HG03520 (cell line): Measurements from ENCODE around the gene INS.

ENCODE experiments used
- ATAC-seq: cut with Tn5 transposase; IDR thresholded peaks from one replicate; pipeline ENCODE4 v1.9.1; 2021; ENCODE audit warnings: mild to moderate bottlenecking, moderate library complexity; ENCODE audit not compliant: unreplicated experiment

The INS gene

DNA sequence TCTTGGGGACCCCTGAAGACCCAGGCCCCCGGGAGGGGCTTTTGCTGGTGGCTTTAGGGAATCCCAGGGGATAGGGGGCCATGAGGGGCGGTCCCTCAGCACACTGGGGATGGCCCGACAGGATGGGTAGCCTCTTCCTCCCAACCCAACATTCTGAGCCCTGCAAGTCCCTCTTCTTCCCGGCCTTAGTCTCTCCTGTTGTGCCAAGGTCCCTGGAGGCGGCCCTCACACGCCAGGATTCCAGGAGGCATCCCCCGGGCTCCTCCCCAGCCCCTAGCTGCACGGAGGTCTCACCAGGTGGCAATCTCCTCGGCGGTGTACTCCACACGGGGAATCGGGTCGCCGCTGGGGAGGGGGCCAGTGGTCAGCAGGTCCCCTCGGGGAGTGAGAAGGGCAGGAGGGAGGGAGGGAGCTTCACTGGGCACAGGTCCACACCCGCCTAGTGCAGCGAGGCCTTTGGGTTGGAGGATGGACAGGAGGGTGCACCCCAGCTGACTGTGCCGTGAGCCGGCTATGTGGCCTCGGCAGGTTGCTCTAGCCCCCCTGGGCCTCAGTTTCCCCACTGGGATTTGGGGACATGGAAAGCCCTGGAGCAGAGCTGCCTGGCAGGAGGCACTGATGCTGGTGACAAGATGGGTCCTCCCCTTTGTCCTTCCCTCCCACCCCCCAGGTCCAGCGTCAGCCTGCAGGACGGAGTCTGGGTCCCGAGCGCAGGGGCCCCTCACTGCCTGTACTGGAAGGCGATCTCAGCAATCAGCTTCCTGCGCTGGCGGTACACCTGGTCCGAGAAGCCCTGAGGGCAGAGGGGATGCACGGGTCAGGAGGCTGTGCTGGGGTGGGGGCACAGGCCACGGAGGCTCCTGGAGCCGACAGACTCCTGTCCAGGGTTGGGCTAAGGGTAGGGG lies 6.4 kb upstream of the INS start:
- no peak for ATAC-seq

- ATAC-seq: no peak
Observed at GRCh38 chr11:2166091-2166851, 5.3 kb upstream of the INS start.

DNA sequence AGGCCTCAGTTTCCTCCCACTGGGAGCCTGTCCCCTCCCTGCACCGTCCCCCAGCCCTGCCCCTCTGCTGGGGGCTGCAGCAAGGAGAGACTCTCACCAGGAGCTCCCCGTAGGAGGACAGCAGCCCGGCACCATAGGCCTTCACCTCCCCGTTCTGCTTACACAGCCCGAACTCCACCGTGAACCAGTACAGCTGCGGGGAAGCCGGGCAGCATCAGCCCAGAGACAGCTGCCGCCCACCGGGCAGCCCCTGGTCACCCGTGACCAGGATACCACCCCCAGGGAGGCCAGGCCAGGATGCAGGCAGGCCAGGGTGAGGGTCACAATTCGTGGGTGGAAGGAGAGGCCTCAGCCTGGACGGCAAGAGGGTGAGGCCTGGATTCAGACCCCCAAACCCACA lies 4.6 kb upstream of the INS start:
- no peak for ATAC-seq

GRCh38 chr11:2164861-2165555 lies 4.0 kb upstream of the INS start:
- ATAC-seq: no peak

GRCh38 chr11:2164081-2164480 lies 3.1 kb upstream of the INS start:
- ATAC-seq: no peak

- no peak for ATAC-seq
Observed at GRCh38 chr11:2163428-2163978, 2.5 kb upstream of the INS start.

DNA sequence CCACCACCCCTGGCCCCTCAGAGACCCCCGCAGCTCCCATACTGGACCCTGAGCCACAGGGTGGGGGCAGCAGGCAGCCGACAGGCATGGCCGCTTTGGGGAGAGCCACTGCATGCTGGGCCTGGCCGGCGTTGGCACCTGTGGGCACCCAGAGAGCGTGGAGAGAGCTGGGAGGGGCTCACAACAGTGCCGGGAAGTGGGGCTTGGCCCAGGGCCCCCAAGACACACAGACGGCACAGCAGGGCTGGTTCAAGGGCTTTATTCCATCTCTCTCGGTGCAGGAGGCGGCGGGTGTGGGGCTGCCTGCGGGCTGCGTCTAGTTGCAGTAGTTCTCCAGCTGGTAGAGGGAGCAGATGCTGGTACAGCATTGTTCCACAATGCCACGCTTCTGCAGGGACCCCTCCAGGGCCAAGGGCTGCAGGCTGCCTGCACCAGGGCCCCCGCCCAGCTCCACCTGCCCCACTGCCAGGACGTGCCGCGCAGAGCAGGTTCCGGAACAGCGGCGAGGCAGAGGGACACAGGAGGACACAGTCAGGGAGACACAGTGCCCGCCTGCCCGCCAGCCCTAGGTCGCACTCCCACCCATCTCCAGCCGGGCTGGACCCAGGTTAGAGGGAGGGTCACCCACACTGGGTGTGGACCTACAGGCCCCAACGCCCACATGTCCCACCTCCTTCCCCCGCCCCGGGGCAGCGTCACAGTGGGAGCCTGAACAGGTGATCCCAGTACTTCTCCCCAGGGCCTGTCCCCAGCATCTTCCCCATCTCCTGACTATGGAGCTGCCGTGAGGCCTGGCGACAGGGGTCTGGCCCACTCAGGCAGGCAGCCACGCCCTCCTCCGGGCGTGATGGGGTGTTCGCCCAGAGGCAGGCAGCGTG lies 1.2 kb downstream of the INS start:
- no peak for ATAC-seq

GRCh38 chr11:2158966-2159365 lies 2.0 kb downstream of the INS start:
- no peak for ATAC-seq

DNA sequence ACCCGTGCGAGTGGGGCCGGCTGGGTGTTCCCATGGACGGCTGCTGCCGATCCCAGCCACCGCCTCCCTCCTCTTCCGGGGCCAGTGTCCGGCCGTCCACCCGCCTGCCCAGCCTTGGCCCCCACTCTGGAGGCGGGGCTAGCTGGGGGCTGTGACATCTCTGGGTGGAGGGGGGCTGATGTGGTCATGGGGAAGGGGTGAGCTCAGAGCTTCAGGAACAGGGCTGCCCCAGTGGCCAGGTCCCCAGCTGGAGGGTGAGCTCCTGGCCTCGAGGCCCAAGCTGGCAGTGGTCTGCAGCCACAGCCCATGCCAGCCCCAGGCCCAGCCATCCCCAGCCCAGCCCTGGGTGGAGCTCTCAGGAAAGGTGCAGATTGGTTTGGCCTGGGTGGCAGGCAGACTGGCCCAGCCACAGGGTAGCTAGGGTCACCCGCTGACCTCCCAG lies 2.7 kb downstream of the INS start:
- no peak for ATAC-seq

- ATAC-seq: no peak
Observed at GRCh38 chr11:2157294-2158040, 3.5 kb downstream of the INS start.

DNA sequence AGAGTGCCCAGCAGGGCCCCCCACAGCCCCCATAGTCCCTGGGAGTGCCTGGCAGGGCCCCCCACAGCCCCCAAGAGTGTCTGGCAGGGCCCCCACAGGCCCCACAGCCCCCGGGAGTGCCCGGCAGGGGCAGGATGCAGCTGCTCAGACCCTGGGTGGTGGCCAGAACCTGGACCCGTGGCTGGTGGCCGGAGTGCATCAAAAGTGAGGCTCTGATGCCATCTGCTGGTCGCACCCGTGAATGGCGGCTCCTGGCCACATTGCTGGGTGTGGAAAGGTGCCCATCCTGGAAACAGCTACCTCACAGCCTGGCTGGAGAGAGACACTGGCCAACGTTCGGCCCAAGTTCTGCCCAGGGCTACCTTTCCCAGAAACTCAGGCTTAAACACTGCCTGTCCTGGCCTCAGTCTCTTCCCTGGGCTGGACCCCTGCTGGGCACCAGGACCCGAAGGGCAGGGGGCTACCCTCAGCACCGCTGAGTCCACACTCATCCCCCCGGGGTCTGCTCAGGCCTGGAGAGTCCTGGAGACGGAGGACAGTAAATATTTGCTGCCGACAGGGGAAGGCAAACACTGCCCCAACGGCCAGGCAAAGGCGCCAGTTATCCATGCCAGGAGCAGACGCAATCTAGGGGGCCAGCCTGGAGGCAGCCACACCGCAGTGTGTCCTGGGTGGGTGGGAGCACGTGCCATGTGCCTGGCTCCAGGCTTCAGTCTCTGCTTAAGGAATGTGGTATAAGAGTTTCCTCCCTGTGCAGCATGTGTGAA lies 4.4 kb downstream of the INS start:
- no peak for ATAC-seq

GRCh38 chr11:2155511-2155910 lies 5.5 kb downstream of the INS start:
- no peak for ATAC-seq

DNA sequence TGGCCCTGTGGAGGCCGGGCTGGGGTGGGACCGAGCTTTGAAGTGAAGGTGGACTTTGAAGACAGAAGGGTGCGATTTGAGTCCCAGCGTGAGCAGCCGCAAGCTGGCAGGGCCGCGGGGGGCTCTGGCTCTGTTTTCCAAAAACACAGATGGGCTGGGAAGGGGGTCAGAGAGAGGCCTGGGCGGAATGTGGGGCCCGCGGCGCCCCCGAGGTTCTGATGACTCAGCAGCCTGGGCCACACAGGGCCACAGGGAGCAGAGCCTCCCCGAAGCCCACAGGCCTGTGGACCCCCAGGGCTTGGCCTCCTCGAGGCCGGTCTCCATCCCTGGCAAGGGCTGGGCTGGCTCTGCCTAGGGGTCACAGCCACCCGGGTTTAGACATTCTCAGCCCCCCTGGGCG lies 6.1 kb downstream of the INS start:
- no peak for ATAC-seq

GRCh38 chr11:2154195-2154585 lies 6.8 kb downstream of the INS start:
- ATAC-seq: no peak

DNA sequence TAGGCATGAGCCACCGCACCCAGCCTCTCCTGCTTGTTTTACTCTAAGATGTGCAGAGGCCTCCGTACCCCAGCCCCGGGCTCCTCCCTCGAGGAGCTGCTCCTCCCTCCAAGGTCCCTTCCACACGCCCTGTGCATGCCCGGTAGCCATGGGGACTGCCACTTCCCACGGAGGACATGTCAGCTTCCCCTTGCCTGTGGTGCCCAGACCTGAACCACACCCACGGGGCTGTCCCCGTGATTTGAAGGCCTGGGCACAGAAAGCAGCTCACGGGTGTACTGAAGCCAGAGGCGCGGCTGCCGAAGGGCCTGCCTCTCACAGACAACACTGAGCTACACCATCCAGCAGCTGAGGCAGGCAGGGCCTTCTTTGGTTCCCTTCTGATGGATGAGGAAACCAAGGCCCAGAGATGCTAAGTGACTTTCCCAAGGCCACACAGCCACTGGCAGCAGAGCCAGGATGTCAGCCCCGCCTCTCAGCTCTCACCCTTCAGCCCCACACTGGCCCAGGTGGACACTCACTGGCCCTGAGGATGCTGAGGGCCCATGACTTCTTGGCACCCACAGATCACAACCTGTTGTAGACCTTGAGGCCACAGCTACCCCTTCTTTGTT lies 7.3 kb downstream of the INS start:
- ATAC-seq: no peak

- ATAC-seq: no peak
Observed at GRCh38 chr11:2151500-2152257, 9.3 kb downstream of the INS start.
